Stimulated activated CD8-positive, alpha-beta memory T cell treated with anti-CD3 and anti-CD28 coated beads, Interleukin-7, amount 100 ng/mL, for 1 hour (primary cell): ENCODE results near the gene COL23A1.

ENCODE experiments used
- DNase-seq, 2 donors: peaks; one replicate each; pipeline ENCODE4 v3.0.0-alpha.2; 2020; ENCODE audit warnings: low read depth in 2 of 2

COL23A1 gene

DNA sequence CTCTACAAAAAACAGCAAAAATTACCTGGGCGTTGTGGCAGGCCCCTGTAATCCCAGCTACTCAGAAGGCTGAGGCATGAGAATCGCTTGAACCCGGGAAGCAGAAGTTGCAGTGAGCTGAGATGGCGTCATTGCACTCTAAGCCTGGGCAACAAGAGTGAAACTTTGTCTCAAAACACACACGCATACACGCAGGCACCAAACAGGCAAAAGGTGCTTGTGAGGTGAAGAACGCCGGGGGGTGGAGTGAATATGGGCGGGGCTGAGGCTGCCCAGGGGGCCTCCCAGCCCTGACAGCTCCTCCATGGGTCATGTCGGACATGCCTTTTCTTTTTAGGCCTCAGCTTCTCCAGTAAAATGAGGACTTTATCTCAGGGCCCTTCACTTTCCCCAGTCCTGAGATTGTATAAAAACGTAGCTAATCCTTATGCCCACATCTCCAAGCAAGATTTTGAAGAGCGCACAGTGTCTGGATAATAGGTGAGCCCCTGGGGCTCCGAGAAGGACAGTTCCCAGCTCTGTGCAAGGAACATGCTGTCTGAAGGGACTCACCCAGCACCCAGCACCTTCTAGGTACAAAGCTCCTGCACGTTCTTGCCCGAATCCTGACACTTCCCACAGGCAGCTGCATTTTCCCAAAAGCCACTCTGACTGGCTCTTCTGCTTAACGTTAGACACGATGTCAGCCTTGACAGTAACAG is 168.3 kb downstream of the COL23A1 start:
- DNase-seq, result no peak

DNA sequence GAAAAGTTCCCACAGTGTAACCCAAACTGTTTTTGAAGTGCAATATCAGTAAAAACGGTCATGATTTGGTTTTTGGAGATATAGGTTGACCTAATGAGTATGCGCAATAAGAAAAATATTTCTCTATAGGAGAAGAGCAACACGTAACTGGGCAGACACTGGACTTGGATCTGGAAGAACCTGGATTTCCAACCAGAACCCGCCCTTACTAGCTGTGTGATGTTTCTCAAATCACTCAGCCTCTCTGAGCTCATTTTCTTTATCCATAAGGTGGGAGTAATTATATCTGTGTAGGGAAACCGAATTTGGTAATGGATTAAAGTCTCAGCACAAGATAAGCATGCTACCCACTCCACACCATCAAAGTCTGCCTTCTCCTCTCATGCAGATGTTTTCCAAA is 169.1 kb downstream of the COL23A1 start:
- DNase-seq, result no peak

DNA sequence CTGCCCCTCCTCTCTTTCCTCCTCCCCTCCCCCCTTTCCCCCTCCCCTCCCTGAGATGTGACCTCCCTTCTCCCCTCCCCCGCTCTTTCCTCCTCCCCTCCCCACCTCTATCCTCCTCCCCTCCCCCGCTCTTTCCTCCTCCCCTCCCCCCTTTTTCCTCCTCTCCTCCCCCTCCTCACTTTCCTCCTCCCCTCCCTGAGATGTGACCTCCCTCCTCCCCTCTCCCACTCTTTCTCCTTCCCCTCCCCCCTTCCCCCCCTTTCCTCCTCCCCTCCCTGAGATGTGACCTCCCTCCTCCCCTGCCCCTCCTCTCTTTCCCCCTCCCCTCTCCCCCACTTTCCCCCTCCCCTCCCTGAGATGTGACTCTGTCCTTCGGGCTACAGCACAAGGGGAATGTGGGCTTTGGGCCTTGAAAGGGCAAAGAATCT is 169.8 kb downstream of the COL23A1 start:
- DNase-seq, result no peak

DNA sequence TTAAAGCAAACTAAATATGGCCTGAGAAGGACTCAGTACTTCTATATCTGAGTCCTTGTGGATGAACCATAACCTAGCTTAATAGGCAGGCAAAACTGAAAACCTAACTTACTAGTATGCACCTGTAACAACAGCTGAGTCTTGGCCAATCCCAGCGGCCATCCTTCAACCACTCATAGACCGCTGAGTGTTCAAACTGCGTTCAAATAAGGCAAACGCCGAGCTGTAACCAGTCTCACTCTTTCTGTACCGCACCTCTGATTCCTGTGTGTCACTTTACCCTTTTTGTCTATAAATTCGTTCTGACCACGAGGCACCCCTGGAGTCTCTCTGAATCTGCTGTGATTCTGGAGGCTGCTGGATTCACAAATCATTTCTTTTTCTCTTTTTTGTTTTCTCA is 170.5 kb downstream of the COL23A1 start:
- DNase-seq, result no peak

DNA sequence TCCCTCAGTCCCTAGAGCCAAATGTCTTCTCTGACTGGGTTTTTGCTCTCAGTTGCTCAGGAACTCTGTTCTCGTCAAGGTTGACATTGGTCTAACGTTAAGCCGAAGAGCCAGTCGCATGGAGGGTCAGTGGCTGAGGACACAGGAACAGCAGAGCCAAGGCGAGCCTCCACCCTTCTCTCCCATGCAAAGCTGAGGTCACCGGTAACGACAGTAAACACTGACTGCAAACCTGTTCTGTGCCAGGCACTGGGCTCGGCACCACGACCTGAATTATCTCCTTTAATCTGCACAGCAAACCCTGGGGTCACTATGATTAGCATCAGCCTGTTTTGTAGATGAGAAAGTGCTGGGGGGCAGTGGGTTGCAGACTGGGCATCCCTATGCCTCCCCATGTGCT is 171.0 kb downstream of the COL23A1 start:
- no peak for DNase-seq

DNA sequence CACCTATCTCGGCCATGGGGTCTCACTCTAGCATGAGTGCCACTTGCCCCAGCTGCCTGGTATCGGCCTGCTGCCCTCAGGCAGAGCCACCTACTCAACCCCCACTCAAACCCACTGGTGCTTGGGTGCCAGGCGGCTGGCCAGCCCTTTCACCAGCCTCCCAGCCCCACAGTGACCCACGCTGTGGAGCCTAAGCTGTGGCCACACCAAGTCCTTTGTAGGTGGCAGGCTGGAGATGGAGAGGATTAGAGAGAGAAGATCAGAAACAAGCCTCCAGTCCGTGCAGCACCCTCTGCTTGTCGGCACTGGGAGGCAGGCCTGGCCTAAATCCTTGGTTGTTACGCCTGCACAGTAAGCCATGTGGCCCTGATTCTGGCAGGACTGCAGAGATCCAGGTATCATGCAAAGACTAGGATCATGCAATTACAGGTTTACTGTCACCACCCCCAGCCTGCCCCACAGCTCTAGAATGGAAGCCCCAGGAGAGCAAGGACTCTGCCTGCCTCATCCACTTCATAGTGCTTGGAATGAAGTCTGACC is 171.7 kb downstream of the COL23A1 start:
- no peak for DNase-seq

DNA sequence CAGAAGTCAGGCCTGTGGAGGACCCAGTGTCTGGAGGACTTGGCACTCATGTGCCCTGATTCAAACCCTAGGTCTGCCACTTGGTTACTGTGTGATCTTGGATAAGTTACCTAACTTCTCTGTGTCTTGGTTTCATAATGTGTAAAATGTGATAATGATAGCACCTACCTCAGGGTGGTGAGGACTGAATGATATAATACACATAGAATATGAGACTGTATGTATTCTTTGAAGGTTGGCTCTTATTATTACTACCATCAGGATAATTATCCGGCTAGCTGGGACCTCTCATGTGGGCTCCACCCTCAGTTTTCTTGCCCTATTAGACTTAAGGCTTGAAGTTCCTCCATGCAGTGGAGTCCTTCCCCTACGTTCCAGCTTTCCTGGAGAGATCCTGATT is 172.2 kb downstream of the COL23A1 start:
- no peak for DNase-seq

DNA sequence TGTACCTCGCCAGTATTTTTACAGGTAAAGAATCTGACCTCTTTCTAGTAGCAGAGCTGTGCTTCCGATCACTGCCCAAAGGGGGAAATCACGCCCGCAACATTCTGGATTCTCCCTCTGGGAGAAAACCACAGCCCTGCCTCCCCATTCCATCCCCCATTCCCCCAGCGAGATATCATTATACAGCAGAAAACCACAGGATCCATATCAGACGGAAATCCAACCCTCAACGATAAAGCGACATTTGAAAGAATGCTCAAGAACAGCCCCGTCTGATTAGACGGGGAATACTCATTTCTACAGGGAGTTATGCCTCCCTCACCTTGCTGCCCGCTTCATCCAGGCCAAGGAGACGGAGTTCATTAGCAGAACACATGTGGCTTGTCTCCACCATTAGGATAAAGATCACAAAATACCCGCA is 172.8 kb downstream of the COL23A1 start:
- no peak for DNase-seq

DNA sequence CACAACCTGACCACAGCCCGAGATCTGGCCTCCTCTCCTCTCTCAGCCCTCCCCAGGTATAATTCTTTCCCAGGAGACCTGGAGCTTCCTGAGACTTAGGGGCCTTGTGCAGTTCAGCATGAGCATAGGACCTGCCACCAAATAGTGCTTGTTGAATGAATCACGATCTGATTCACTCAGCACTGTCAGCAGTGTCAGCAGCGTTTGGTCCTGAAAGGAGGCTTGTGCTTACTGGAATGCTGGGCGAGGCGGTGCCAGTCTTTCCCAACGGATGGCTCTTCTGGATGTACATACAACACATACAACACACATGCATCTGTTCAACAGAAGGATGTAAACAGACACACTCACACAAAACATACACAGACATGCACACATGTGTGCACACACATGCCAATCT is 173.3 kb downstream of the COL23A1 start:
- no peak for DNase-seq

DNA sequence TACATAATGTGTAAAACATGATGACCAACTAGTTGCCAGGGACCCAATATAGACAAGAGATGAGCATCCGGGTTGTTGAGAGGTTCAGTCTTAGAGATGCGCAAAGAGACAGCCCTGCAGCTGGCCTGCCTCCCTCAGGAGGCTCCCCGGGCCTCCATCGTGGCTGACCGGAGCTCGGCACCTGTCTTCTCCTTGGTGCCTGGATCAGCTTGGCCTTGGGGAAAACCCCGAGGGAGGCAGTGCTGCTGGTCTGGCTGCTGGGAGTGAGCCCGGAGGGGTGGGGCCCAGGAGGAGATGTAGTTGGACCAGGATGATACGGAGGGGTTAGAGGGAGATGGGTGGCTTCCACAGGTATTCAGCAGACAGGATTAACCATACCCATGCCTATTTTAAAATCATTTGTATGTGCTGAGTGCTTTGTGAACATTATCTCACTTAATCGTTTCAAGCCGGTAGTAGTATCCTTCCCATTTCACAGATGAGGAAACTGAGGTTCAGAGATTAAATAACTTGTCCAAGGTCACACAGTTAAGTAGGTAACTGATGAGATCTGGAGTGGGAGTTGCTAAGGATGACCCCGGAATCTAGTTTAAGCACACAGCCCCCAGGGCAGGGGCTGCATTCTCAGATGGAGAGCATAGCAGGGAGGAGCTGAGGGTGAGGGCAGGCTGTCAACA is 173.8 kb downstream of the COL23A1 start:
- no peak for DNase-seq

DNA sequence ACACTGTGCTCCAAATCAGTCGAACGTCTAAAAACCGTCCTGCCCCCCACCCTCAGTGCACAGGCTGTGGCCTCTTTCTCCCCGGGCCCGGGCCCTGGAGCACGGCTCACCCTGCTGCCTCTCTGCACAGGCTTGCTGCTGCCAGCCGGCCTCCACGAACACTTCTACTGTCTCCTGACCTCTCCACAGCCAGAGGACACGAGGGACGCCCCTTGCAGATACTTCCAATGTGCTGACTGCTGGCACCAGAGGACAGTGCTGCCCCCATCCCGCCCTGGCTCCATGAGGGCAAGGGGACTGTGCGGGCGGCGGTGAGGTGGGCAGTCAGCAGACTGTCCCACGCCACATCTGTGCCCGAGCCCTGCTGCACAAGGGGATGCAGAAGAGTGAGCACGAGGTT is 174.8 kb downstream of the COL23A1 start:
- DNase-seq, result no peak

DNA sequence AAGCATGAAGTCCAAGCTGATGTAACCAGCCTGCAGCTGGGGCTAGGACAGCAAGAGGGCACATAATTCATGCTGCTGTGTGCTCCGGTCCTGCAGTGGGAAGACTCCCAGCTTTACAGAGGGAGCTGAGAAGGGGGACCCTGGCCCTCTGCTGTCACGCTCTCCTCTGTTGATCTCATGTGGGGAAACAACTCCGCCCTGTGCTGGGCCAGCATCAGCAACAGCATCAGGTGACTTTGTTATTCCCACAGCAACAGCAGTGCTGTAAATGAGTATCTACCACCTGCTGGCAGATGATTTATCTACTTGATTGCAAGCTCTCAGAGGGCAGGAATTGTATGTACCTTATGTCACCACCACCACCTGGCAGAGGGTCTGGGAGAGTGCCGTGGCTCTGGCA is 176.2 kb downstream of the COL23A1 start:
- no peak for DNase-seq

DNA sequence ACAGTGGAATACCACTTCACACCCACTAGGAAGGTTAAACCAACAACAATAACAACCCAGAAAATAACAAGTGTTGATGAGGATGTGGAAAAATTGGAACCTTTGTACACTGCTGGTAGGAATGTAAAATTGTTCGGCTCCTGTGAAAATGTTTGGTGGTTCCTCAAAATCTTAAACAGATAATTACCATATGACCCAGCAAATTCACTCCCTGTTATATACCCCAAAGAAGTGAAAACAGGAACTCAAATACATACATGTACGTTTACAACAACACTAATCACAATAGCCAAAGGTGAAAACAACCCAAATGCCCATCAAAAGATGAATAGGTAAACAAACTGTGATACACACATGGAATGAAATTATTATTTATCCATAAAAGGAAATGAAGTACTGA is 179.1 kb downstream of the COL23A1 start:
- no peak for DNase-seq

DNA sequence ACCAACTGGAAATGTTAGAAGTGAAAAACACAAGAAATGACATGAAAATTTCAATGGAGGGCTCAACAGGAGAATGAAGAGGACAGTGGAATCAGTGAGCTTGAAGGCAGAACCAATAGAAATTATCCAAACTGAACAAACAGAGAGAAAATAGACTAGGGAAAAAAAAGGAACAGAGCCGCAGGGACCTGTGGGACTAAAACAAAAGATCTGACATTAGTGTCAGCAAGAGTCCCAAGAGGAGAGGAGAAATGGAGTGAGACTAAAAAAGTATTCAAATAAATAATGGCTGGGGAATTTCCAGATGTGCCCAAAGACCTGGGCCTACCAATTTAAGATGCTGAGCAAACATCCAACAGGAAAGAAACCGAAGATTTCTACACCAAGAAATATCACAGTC is 182.5 kb downstream of the COL23A1 start:
- no peak for DNase-seq

DNA sequence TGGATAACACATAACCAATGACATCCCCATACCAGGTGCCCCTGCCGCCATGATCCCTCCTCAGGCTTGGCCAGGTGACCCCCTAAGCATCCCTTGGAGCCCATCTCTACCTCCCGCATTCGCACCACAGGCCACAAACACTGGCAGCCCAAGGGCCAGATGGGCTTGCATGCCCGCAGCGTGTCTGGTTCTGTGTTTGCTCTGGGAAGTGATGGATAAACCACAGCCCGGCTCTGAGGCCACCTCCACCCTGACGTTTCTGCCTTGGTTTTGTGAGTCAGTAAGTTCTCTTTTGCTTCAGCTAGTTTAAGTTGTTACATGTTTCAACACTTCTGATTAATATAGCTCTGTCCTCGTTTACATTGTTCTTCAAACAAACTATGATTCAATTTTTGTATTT is 185.2 kb downstream of the COL23A1 start:
- no peak for DNase-seq

DNA sequence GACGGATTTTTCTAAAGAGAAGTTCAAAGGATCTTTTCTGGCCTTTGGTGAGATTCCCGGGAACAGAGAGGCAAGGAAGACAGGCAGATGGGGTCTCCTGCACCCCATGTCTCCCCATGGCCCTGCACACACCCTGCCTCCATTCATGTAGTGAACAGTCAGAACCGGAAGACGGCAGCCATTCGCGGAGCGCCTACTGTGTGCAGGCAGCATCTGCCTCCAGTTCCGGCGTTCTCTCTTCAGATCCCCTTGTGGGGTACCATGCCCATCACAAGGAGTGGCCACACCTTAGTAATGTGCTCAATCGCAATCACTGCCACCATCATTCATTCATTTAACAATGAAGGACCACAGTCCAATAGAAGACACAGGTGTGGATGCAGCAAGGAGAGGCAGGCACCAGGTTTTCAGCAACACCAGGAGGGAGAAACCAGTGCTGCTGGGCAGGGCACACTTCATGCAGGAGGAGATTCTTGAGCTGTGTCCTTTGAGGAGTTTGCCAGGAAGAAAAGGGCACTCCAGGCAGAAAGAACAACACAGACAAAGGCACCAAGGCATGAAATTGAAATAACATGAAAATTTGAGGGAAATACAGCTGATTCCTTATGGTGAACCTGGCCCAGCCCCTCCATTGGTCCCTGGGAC is 186.1 kb downstream of the COL23A1 start:
- no peak for DNase-seq

DNA sequence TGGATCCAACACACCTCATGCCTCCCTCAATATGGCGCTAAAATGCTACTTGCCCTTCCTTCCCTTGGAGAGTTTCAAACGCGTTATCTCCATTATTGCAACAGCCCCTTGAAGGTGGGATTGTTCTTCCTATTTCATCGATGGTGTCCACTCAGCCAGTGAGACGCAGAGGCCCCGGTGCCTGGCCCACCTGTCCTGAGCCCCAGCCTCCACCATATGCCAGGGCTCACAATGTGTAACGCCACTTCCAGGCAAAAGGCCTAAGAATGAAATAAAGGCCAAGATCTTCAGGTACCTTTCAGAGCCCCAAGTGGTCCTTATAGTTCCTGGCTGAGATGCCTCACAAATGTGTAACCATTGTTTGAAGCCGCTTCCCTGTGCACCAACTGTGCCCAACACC is 186.8 kb downstream of the COL23A1 start:
- no peak for DNase-seq

DNA sequence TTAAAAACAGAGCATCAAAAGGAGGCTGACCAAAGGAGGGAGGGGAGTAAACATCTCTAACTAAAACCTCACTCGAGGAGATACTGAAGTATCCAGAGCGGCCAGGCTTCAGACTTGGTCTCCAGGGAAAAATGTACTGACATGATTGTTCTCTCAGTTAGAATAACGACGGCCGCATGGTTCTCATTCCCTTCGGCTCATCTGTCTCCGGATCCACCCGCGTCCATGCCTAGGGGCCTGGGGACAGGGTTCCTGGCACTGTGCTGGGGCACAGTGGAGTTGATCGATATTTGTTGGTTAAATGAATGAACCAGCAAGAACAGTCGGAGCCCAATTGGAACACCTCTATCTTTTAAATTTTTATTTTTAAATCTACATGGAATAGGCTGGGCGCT is 190.5 kb downstream of the COL23A1 start:
- DNase-seq, result no peak

DNA sequence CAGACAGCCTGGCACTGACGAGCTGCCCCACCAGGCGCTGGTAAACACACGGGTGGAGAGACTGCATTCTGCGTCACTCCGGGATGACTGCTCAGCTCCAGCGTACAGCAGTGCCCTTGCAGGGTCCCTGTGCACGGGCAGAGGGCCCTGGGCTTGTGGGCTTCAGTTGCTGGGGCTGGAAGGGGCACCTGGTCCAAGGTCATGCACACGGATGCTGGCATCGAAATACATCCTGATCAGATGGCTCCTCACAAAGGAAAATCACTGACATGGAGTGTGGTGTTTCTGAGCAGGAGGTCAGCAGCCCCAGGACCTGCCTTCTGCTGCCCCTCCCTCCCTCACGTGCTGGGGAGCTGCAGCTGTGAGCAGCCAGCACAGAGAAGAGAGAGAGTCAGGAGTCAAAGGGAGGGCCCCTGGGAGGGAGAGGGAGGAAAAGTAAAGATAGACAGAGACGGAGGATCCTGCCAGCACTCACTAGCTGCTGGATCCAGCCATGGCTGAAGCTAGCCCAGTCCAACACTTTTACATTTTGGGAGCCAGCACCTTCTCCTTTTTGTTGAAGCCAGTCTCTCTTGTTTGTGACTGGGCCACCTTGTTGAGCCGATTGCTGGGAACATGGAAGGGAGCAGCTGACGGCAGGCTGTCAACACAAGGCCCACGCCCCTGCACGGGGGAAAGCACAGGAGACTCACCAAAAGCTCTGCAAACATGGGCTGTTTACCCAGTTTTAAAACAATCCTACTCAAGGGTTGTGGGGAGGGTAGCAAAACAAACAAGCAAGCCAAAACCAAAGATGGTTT is 191.1 kb downstream of the COL23A1 start:
- no peak for DNase-seq

DNA sequence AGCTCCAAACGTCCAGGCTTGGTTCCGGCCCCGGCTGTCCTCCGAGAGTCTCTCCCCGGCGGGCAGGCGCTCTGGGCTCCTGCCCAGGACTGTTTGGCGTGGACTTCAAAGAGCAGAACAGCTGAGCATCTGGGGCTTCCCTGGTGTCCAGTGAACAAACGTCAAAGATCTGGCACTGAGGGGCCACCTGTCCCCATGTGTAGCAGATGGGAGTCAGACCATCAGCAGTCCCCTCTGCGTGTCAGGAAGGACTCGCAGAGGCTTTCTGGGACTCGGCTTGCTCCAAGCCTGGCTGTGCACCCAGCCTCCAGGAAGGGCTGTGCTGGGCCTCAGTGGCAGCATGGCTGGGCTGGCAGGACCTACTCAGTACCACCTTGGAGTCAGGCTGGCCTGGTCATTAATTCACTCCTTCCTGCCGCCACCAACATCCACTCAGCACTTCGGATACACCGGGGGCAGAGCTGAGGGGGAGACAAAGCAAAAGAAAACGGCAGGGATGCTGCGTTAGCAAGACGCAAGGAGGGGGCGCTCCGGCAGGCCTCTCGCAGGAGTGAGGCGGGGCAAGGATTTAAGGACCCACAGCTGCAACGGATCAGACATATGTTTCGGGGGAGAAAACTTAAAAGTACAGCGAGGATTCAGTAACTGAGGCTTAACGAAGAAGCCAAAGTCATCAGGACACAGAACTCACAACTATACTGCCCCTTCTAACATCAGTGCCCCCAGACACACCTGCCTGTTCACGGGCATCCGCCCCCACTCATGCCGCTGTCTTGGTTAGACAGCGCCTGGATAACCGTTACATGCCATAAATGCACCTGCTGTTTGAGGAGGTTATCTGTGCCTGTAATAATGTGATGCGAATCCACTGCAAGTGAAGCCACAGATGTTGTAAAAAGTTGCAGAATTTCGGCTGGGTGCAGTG is 193.1 kb downstream of the COL23A1 start:
- no peak for DNase-seq

DNA sequence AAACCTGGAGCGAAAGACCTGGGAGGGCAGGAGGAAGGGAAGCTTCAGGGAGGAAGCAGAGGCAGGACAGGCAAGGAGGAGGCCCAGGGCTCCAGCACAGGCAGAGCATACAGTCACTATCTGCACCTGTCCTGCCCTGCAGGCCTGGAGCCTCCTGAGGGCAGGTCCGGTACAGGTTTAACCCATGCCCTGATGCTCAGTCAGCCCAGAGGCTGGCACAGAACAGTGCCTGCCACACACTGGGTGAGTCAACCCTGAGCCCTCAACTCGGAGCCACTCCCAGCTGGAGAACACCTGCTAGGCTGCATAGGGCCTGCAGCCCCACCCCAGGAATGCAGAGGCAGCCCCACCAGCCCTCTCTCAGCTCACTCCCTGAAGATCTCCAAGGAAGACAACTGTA is 196.1 kb downstream of the COL23A1 start:
- no peak for DNase-seq
